C4-2B (cell line): Measurements from ENCODE around the gene CHN2.

Experiments used
- H3K27ac ChIP-seq: fragments of 450-650 bp; 2 replicates; pipeline ENCODE4 v1.5.1; 2017
- ZFX ChIP-seq: fragments of 450-650 bp; IDR thresholded peaks from 2 replicates; pipeline ENCODE4 v1.6.1; 2017
- TF ChIP-seq, protein P1 (sequence below): fragments of 450-650 bp; conservative IDR thresholded peaks from 2 replicates; pipeline ENCODE4 v1.5.1; 2017; ENCODE audit warnings: mild to moderate bottlenecking

CHN2 gene

DNA sequence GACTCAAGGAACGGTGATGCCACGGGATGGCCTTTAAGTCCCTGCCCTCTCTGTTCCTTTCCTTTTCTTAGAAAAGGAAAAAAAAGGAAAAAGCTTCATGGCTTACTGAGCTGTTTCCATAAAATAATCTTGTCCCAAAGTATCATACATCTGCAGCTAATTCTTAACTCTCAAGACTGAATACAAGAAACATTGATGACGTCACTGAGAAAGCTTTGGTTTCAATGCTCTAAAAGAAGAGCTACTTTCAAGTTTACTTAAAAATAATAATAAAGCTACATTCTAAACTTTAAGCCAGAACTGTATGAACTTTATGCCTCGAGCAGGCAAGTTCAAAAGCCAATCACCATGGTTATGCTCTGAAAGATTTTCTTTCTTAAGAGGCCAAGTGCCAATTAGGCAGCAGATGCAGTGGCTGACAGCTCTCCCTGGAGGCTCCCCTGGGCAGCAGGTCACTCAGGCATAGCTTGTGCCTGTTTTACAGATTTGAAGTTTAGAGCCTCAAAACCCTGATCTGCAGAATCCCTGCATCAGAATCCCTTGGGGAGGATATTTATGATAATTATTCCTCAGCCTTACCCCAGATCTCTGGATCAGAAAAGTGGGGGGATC lies 165.0 kb downstream of the CHN2 start:
- H3K27ac ChIP-seq = no peak overlapping the region
- TF ChIP-seq ZFX = no peak
- TF ChIP-seq, protein P1, sequence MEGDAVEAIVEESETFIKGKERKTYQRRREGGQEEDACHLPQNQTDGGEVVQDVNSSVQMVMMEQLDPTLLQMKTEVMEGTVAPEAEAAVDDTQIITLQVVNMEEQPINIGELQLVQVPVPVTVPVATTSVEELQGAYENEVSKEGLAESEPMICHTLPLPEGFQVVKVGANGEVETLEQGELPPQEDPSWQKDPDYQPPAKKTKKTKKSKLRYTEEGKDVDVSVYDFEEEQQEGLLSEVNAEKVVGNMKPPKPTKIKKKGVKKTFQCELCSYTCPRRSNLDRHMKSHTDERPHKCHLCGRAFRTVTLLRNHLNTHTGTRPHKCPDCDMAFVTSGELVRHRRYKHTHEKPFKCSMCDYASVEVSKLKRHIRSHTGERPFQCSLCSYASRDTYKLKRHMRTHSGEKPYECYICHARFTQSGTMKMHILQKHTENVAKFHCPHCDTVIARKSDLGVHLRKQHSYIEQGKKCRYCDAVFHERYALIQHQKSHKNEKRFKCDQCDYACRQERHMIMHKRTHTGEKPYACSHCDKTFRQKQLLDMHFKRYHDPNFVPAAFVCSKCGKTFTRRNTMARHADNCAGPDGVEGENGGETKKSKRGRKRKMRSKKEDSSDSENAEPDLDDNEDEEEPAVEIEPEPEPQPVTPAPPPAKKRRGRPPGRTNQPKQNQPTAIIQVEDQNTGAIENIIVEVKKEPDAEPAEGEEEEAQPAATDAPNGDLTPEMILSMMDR = no peak

GRCh38 chr7:29360633-29361625 lies 166.4 kb downstream of the CHN2 start:
- TF ChIP-seq ZFX = no peak
- TF ChIP-seq, protein P1 = no peak
- no peak overlapping the region for H3K27ac ChIP-seq

DNA sequence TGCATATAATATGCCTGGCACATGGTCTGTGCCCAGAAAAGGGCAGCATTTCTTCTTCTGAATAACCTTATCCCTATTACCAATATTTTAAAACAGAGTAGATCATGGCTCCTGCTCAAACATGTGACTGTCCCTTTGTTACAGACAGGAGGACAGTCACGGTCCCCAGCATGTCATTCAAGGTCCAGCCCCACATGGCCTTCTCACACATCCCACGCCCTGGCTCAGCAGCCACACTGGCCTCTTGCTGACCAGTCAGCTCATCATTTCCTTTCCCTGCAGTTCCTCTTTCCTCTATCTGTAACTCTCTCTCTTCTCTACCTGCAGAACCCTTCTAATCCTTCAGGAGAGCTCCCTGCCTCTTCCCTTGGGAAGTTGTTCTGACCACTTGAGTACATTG lies 167.8 kb downstream of the CHN2 start:
- TF ChIP-seq, protein P1 = no peak
- no peak for TF ChIP-seq ZFX
- H3K27ac ChIP-seq = no peak overlapping the region

GRCh38 chr7:29363636-29364425 lies 169.3 kb downstream of the CHN2 start:
- H3K27ac ChIP-seq = no peak overlapping the region
- no peak for TF ChIP-seq ZFX
- TF ChIP-seq, protein P1 = no peak

DNA sequence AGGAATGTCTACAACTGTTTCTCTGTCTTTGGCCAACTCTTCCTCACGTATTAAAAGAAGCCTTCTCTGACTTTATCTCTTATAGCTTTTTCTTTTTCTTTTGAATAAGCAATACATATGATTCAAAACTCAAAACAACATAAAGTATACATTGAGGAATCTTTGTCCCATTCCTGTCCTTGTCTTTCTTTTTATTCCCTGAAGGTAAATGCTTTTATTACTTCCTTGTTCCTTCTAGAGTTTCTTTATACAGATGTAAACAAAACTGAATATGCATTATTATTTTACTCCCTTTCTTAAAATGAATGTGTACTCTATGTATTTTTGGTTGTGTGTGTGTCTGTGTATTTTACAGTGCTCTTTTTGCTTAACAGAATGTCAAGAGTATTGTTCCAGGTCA lies 170.1 kb downstream of the CHN2 start:
- H3K27ac ChIP-seq = no peak overlapping the region
- TF ChIP-seq, protein P1 = no peak
- TF ChIP-seq ZFX = no peak

- no peak overlapping the region for H3K27ac ChIP-seq
- TF ChIP-seq, protein P1 = no peak
- TF ChIP-seq ZFX = no peak
These were observed 170.8 kb downstream of the CHN2 start for GRCh38 chr7:29365423-29365822.
